WTC11 (cell line): Measurements from ENCODE around the gene SF3B1.

Experiments
- ETV6 ChIP-seq: sonication (generic); formaldehyde crosslinking; IDR thresholded peaks from 2 replicates; pipeline ENCODE4 v1.8.1; 2022; ENCODE audit warnings: mild to moderate bottlenecking, missing genetic modification reagents
- MAX ChIP-seq: sonication (generic); formaldehyde crosslinking; IDR thresholded peaks from 2 replicates; pipeline ENCODE4 v1.8.0; 2022; ENCODE audit warnings: mild to moderate bottlenecking, missing genetic modification reagents
- NFYB ChIP-seq: sonication (generic); formaldehyde crosslinking; conservative IDR thresholded peaks from 2 replicates; pipeline ENCODE4 v1.8.0; 2022; ENCODE audit warnings: low read depth, missing genetic modification reagents
- SP1 ChIP-seq: sonication (generic); formaldehyde crosslinking; conservative IDR thresholded peaks from 2 replicates; pipeline ENCODE4 v1.8.1; 2022; ENCODE audit warnings: missing genetic modification reagents
- STAT6 ChIP-seq: sonication (generic); formaldehyde crosslinking; conservative IDR thresholded peaks from 2 replicates; pipeline ENCODE4 v1.8.1; 2023; ENCODE audit warnings: mild to moderate bottlenecking, low read depth, missing genetic modification reagents, moderate library complexity
- TCF7 ChIP-seq: sonication (generic); formaldehyde crosslinking; IDR thresholded peaks from 2 replicates; pipeline ENCODE4 v1.8.0; 2022; ENCODE audit warnings: mild to moderate bottlenecking, low read depth, missing genetic modification reagents, moderate library complexity
- TEAD1 ChIP-seq: sonication (generic); formaldehyde crosslinking; IDR thresholded peaks from 2 replicates; pipeline ENCODE4 v1.8.0; 2022; ENCODE audit warnings: mild to moderate bottlenecking, missing genetic modification reagents
- USF1 ChIP-seq: sonication (generic); formaldehyde crosslinking; IDR thresholded peaks from 2 replicates; pipeline ENCODE4 v1.8.0; 2022; ENCODE audit warnings: mild to moderate bottlenecking, missing genetic modification reagents
- ZNF232 ChIP-seq: sonication (generic); formaldehyde crosslinking; IDR thresholded peaks from 2 replicates; pipeline ENCODE4 v1.8.0; 2022; ENCODE audit warnings: mild to moderate bottlenecking, missing genetic modification reagents
- TF ChIP-seq, protein P1 (sequence below): fragments of 200-600 bp; IDR thresholded peaks from 2 replicates; pipeline ENCODE4 v1.8.0; 2022; ENCODE audit warnings: antibody characterized with exemption
- TF ChIP-seq, protein P2 (sequence below): sonication (generic); formaldehyde crosslinking; IDR thresholded peaks from 2 replicates; pipeline ENCODE4 v1.8.0; 2022; ENCODE audit warnings: mild to moderate bottlenecking, missing genetic modification reagents

- TF ChIP-seq ZNF232 (no peak), TCF7 (CRISPR knock-in tag) (no peak), STAT6 (CRISPR knock-in tag) (no peak), USF1 (no peak), MAX (no peak), TEAD1 (CRISPR knock-in tag) (no peak), ETV6 (no peak), SP1 (CRISPR knock-in tag) (no peak), NFYB (CRISPR knock-in tag) (no peak)
- TF ChIP-seq, protein P1, sequence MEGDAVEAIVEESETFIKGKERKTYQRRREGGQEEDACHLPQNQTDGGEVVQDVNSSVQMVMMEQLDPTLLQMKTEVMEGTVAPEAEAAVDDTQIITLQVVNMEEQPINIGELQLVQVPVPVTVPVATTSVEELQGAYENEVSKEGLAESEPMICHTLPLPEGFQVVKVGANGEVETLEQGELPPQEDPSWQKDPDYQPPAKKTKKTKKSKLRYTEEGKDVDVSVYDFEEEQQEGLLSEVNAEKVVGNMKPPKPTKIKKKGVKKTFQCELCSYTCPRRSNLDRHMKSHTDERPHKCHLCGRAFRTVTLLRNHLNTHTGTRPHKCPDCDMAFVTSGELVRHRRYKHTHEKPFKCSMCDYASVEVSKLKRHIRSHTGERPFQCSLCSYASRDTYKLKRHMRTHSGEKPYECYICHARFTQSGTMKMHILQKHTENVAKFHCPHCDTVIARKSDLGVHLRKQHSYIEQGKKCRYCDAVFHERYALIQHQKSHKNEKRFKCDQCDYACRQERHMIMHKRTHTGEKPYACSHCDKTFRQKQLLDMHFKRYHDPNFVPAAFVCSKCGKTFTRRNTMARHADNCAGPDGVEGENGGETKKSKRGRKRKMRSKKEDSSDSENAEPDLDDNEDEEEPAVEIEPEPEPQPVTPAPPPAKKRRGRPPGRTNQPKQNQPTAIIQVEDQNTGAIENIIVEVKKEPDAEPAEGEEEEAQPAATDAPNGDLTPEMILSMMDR = no peak
- TF ChIP-seq, protein P2, sequence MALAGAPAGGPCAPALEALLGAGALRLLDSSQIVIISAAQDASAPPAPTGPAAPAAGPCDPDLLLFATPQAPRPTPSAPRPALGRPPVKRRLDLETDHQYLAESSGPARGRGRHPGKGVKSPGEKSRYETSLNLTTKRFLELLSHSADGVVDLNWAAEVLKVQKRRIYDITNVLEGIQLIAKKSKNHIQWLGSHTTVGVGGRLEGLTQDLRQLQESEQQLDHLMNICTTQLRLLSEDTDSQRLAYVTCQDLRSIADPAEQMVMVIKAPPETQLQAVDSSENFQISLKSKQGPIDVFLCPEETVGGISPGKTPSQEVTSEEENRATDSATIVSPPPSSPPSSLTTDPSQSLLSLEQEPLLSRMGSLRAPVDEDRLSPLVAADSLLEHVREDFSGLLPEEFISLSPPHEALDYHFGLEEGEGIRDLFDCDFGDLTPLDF (CRISPR knock-in tag) = no peak
Observed at GRCh38 chr2:197348721-197349360, 86.0 kb downstream of the SF3B1 start.
